PC-9 (cell line): ENCODE results near the gene SBF2. TPM values are rescaled to one million over a fixed set of nuclear protein-coding genes. Genes with fewer than 3 reads are reported as not detected.

Experiments used
- BruUV-seq: library from RNA; stranded (reverse); fragments of 400-500 nt; replicated peaks from 2 replicates; lab custom pipeline; 2021; lab: Mats Ljungman, UMichigan
- CTCF ChIA-PET: fragments of 300-600 bp; sonication (Branson Sonifier 250); formaldehyde crosslinking; loops from one replicate; lab custom pipeline; 2022; ENCODE audit warnings: antibody characterized with exemption; lab: Charles Lee
- POLR2A ChIA-PET: fragments of 300-600 bp; sonication (Branson Sonifier 250); formaldehyde crosslinking; loops from one replicate; lab custom pipeline; 2022; ENCODE audit warnings: antibody characterized with exemption; ENCODE audit not compliant: unreplicated experiment; lab: Charles Lee
- DNase-seq, 2 experiments: peaks; one replicate each; pipeline versions ENCODE4 v3.0.0 to v3.0.0-alpha.2; 2015 to 2022; ENCODE audit warnings: mixed read lengths in 1 of 2
- H2AFZ ChIP-seq: fragments of 200-600 bp; sonication (generic); 2 replicates; pipeline ENCODE4 v1.8.1; 2017; ENCODE audit warnings: antibody characterized with exemption
- H3F3A ChIP-seq: fragments of 200-600 bp; sonication (generic); 2 replicates; pipeline ENCODE4 v1.8.1; 2017; ENCODE audit warnings: antibody characterized with exemption, mild to moderate bottlenecking, low read depth; ENCODE audit not compliant: insufficient read depth
- H3K27ac ChIP-seq: fragments of 200-600 bp; sonication (generic); 2 replicates; pipeline ENCODE4 v1.6.1; 2016; ENCODE audit warnings: mixed run types
- H3K27me3 ChIP-seq: fragments of 200-600 bp; sonication (generic); 2 replicates; pipeline ENCODE4 v1.6.1; 2016; ENCODE audit warnings: low read depth, mixed run types; ENCODE audit not compliant: insufficient read depth
- H3K36me3 ChIP-seq: fragments of 200-600 bp; sonication (generic); 2 replicates; pipeline ENCODE4 v1.6.1; 2016; ENCODE audit warnings: low read depth, mixed run types
- H3K4me1 ChIP-seq: fragments of 200-600 bp; sonication (generic); replicated peaks from 2 replicates; pipeline ENCODE4 v1.6.1; 2016; ENCODE audit warnings: mixed run types; ENCODE audit not compliant: insufficient read depth
- H3K4me2 ChIP-seq: fragments of 200-600 bp; sonication (generic); 2 replicates; pipeline ENCODE4 v1.6.1; 2017; ENCODE audit warnings: mixed run types
- H3K4me3 ChIP-seq: fragments of 200-600 bp; sonication (generic); 2 replicates; pipeline ENCODE4 v1.6.1; 2016; ENCODE audit warnings: mixed run types
- H3K79me2 ChIP-seq: fragments of 200-600 bp; sonication (generic); 2 replicates; pipeline ENCODE4 v1.6.1; 2017; ENCODE audit warnings: low read depth, mixed run types
- H3K9me2 ChIP-seq: fragments of 200-600 bp; sonication (generic); 2 replicates; pipeline ENCODE4 v1.8.1; 2017; ENCODE audit warnings: mild to moderate bottlenecking; ENCODE audit not compliant: insufficient read depth
- H3K9me3 ChIP-seq: fragments of 200-600 bp; sonication (generic); 2 replicates; pipeline ENCODE4 v1.8.1; 2016; ENCODE audit warnings: low read depth; ENCODE audit not compliant: insufficient read depth
- H4K20me1 ChIP-seq: fragments of 200-600 bp; sonication (generic); 2 replicates; pipeline ENCODE4 v1.8.1; 2017; ENCODE audit not compliant: insufficient read depth
- EZH2 ChIP-seq: fragments of 200-600 bp; sonication (generic); IDR thresholded peaks from 2 replicates; pipeline ENCODE4 v1.8.0; 2017; ENCODE audit warnings: antibody characterized with exemption, low read depth
- intact Hi-C: fragments of 100-400 bp; cut with micrococcal nuclease; formaldehyde crosslinking; loops from one replicate; pipeline ENCODE4 v1.10.0; 2022; ENCODE audit not compliant: unreplicated experiment
- total RNA-seq: library from RNA; stranded (reverse); gene quantifications from 2 replicates; pipeline ENCODE4 v1.2.3, GENCODE V29; 2021
- TF ChIP-seq, protein P1 (sequence below): fragments of 200-600 bp; sonication (generic); conservative IDR thresholded peaks from 2 replicates; pipeline ENCODE4 v1.6.1; 2017; ENCODE audit warnings: mixed run types, antibody characterized with exemption, mild to moderate bottlenecking, moderate library complexity

Gene SBF2
- total RNA-seq, 1 experiment from 2014 or later = 18.6 TPM

DNA sequence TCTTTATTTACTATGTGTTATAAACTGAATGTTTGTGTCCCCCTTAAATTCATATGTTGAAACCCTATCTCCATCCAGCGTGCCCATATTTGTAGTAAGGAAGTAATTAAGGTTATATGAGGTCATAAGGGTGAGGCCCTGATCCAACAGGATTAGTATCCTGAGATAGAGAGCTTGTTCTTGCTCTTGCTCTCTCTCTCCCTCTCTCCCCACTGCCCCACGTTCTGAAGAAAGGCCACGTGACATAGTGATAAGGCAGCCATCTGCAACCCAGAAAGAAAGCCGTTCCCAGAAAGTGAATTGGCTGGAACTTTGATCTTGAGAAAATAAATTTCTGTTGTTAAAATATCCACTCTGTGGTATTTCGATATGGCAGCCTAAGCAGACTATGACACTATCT, 417.7 kb downstream of the SBF2 start:
- Histone ChIP-seq H3K9me3 (no peaks in the 10 kb centered on the region), H4K20me1 (no peaks in the 10 kb centered on the region), H3K4me3 (no peak overlapping the region), H3K27me3 (no peaks in the 10 kb centered on the region), H3K4me2 (no peak overlapping the region), H3K9me2 (no peaks in the 10 kb centered on the region), H3K4me1 (no peaks in the 10 kb centered on the region), H3F3A (no peaks in the 10 kb centered on the region), H3K27ac (no peak overlapping the region), H3K36me3 (no peaks in the 10 kb centered on the region), H2AFZ (no peak overlapping the region), H3K79me2 (no peaks in the 10 kb centered on the region)
- intact Hi-C loops = no loop called here
- BruUV-seq = no TSS peak
- no peak for DNase-seq
- POLR2A ChIA-PET = no interaction called here
- TF ChIP-seq, protein P1, sequence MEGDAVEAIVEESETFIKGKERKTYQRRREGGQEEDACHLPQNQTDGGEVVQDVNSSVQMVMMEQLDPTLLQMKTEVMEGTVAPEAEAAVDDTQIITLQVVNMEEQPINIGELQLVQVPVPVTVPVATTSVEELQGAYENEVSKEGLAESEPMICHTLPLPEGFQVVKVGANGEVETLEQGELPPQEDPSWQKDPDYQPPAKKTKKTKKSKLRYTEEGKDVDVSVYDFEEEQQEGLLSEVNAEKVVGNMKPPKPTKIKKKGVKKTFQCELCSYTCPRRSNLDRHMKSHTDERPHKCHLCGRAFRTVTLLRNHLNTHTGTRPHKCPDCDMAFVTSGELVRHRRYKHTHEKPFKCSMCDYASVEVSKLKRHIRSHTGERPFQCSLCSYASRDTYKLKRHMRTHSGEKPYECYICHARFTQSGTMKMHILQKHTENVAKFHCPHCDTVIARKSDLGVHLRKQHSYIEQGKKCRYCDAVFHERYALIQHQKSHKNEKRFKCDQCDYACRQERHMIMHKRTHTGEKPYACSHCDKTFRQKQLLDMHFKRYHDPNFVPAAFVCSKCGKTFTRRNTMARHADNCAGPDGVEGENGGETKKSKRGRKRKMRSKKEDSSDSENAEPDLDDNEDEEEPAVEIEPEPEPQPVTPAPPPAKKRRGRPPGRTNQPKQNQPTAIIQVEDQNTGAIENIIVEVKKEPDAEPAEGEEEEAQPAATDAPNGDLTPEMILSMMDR = no peak
- TF ChIP-seq EZH2 = no peak
- CTCF ChIA-PET = no interaction called here

DNA sequence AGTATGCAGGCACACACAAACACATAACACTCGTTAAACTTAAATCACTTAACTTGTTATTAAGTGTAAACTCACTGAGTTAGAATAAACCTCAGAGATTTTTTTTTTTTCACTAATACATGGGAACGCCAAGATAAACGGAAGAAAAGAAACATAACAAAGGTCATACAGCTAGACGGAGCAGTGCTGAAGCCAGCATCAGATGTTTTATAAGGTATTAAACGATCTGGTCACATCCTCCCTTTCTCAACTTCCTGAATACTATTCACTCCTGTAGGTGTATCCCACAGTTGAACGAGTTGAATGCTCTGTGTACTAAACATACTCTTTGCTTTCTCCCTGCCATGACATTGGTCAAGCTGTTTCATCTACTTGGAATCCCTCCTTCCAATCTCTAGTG, 418.2 kb downstream of the SBF2 start:
- Histone ChIP-seq H2AFZ (no peak overlapping the region), H3K27ac (no peak overlapping the region), H3K36me3 (no peaks in the 10 kb centered on the region), H3K9me2 (no peaks in the 10 kb centered on the region), H3K27me3 (no peaks in the 10 kb centered on the region), H3K4me3 (no peak overlapping the region), H3F3A (no peaks in the 10 kb centered on the region), H3K79me2 (no peaks in the 10 kb centered on the region), H4K20me1 (no peaks in the 10 kb centered on the region), H3K4me2 (no peak overlapping the region), H3K9me3 (no peaks in the 10 kb centered on the region), H3K4me1 (no peaks in the 10 kb centered on the region)
- CTCF ChIA-PET = no interaction called here
- intact Hi-C loops = no loop called here
- DNase-seq = no peak
- no peak for TF ChIP-seq EZH2
- TF ChIP-seq, protein P1 = no peak
- no TSS peak for BruUV-seq
- POLR2A ChIA-PET = no interaction called here

DNA sequence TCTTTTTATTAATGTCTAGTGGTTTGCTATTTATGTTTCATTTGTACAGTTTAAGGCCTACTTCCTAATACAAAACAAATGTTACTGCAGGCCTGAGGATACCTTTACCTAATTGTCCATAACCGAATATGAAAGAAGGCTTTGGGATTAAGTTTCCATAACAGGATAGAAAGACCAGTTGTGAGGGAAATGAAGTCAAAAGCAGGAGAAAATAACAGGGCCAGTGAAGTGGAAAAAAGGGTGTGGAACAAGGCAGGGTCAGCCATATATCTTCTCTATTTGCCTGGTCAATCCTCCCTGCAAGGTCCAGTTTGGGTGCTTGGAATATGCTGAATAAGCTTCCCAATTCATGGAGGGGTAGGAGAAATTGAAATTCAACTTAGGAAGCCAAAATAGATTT, 418.6 kb downstream of the SBF2 start:
- H3K36me3 ChIP-seq = no peaks in the 10 kb centered on the region
- BruUV-seq = no TSS peak
- no peaks in the 10 kb centered on the region for H3F3A ChIP-seq
- H3K4me2 ChIP-seq = no peak overlapping the region
- H4K20me1 ChIP-seq = no peaks in the 10 kb centered on the region
- no peaks in the 10 kb centered on the region for H3K9me3 ChIP-seq
- no peak for DNase-seq
- intact Hi-C loops = no loop called here
- TF ChIP-seq, protein P1 = no peak
- TF ChIP-seq EZH2 = no peak
- H3K27me3 ChIP-seq = no peaks in the 10 kb centered on the region
- no peak overlapping the region for H2AFZ ChIP-seq
- H3K9me2 ChIP-seq = no peaks in the 10 kb centered on the region
- H3K79me2 ChIP-seq = no peaks in the 10 kb centered on the region
- ChIA-PET POLR2A (no interaction called here), CTCF (interaction anchor here (0.7 kb wide), 1 partner anchor 57 kb away, joined by 3 read pairs; no protein-coding TSS in a partner anchor)
- no peak overlapping the region for H3K27ac ChIP-seq
- no peak overlapping the region for H3K4me3 ChIP-seq
- H3K4me1 ChIP-seq = no peaks in the 10 kb centered on the region
